C4-2B (cell line): ENCODE measurements around the gene PI4K2B.

ENCODE experiments used
- H3K27ac ChIP-seq: fragments of 450-650 bp; 2 replicates; pipeline ENCODE4 v1.5.1; 2017
- CTCF ChIP-seq: fragments of 450-650 bp; conservative IDR thresholded peaks from 2 replicates; pipeline ENCODE4 v1.5.1; 2017; ENCODE audit warnings: mild to moderate bottlenecking
- ZFX ChIP-seq: fragments of 450-650 bp; IDR thresholded peaks from 2 replicates; pipeline ENCODE4 v1.6.1; 2017

Gene PI4K2B

GRCh38 chr4:25301471-25301870, 67.6 kb downstream of the PI4K2B start:
- H3K27ac ChIP-seq: no peak overlapping the region
- TF ChIP-seq CTCF (no peak), ZFX (no peak)

GRCh38 chr4:25302626-25303025, 68.8 kb downstream of the PI4K2B start:
- H3K27ac ChIP-seq: no peak overlapping the region
- TF ChIP-seq CTCF: no peak
- TF ChIP-seq ZFX: no peak

GRCh38 chr4:25303578-25303977, 69.7 kb downstream of the PI4K2B start:
- TF ChIP-seq ZFX (no peak), CTCF (no peak)
- no peak overlapping the region for H3K27ac ChIP-seq

GRCh38 chr4:25306518-25307057, 72.8 kb downstream of the PI4K2B start:
- H3K27ac ChIP-seq: no peak overlapping the region
- TF ChIP-seq CTCF (no peak), ZFX (no peak)

GRCh38 chr4:25307596-25307995, 73.8 kb downstream of the PI4K2B start:
- no peak overlapping the region for H3K27ac ChIP-seq
- no peak for TF ChIP-seq ZFX
- TF ChIP-seq CTCF: no peak

GRCh38 chr4:25308306-25308705, 74.5 kb downstream of the PI4K2B start:
- TF ChIP-seq CTCF: no peak
- no peak for TF ChIP-seq ZFX
- H3K27ac ChIP-seq: no peak overlapping the region

- TF ChIP-seq CTCF (no peak), ZFX (no peak)
- H3K27ac ChIP-seq: no peak overlapping the region
Measured at GRCh38 chr4:25308761-25309160, 74.9 kb downstream of the PI4K2B start.
